Keratinocyte (primary cell): ENCODE results near the gene KCNQ1OT1. TPM values are rescaled to one million over a fixed set of nuclear protein-coding genes. Genes with fewer than 3 reads are reported as not detected.

Experiments
- DNase-seq: peaks from one replicate; pipeline ENCODE4 v3.0.0-alpha.2; 2011; ENCODE audit warnings: low read depth, missing footprints, low spot score
- FAIRE-seq: peaks from 2 replicates; lab custom pipeline; 2011; peaks lifted over from hg19 to GRCh38; lab: Jason Lieb, UNC
- H2AFZ ChIP-seq: 2 replicates; pipeline ENCODE4 v1.6.0; 2012; ENCODE audit warnings: low read length, control low read depth, inconsistent platforms; ENCODE audit not compliant: control insufficient read depth
- H3K27ac ChIP-seq: 2 replicates; pipeline ENCODE4 v1.5.1; 2011; ENCODE audit warnings: low read length; ENCODE audit not compliant: control insufficient read depth, insufficient read depth
- H3K27me3 ChIP-seq: 3 replicates; pipeline ENCODE4 v1.6.0; 2011; ENCODE audit warnings: low read length; ENCODE audit not compliant: control insufficient read depth, insufficient read depth; ENCODE audit errors: extremely low read depth
- H3K36me3 ChIP-seq, 2 experiments: 2 replicates in 1 of 2; 3 replicates in 1 of 2; pipeline ENCODE4 v1.5.1; 2011; ENCODE audit warnings: low read length in 2 of 2, mild to moderate bottlenecking in 1 of 2; ENCODE audit not compliant: control insufficient read depth in 2 of 2, insufficient read depth in 2 of 2; ENCODE audit errors: extremely low read depth in 1 of 2
- H3K4me1 ChIP-seq: 3 replicates; pipeline ENCODE4 v1.5.1; 2011; ENCODE audit warnings: low read length; ENCODE audit not compliant: control insufficient read depth, insufficient read depth; ENCODE audit errors: extremely low read depth
- H3K4me2 ChIP-seq: 3 replicates; pipeline ENCODE4 v1.6.0; 2011; ENCODE audit warnings: low read depth, low read length; ENCODE audit not compliant: control insufficient read depth, insufficient read depth; ENCODE audit errors: extremely low read depth
- H3K4me3 ChIP-seq, 3 experiments: fragments of 200-600 bp in 1 of 3; sonication (generic) in 1 of 3; 2 replicates in 2 of 3; 3 replicates in 1 of 3; pipeline ENCODE4 v1.5.1; 2011 to 2016; ENCODE audit warnings: low read length in 3 of 3, mild to moderate bottlenecking in 3 of 3, control low read depth in 2 of 3, inconsistent platforms in 1 of 3, low read depth in 1 of 3, mixed read lengths in 1 of 3, mixed run types in 1 of 3, moderate library complexity in 1 of 3; ENCODE audit not compliant: control insufficient read depth in 2 of 3, insufficient read depth in 2 of 3; ENCODE audit errors: extremely low read depth in 1 of 3
- H3K79me2 ChIP-seq: 2 replicates; pipeline ENCODE4 v1.6.0; 2012; ENCODE audit warnings: low read length; ENCODE audit not compliant: control insufficient read depth, insufficient read depth
- H3K9ac ChIP-seq: 3 replicates; pipeline ENCODE4 v1.6.0; 2011; ENCODE audit warnings: low read length; ENCODE audit not compliant: control insufficient read depth, insufficient read depth; ENCODE audit errors: extremely low read depth
- H3K9me1 ChIP-seq: 3 replicates; pipeline ENCODE4 v1.6.0; 2011; ENCODE audit warnings: low read length; ENCODE audit not compliant: control insufficient read depth, insufficient read depth; ENCODE audit errors: extremely low read depth
- H3K9me3 ChIP-seq: 2 replicates; pipeline ENCODE4 v1.5.1; 2012; ENCODE audit warnings: low read depth, low read length; ENCODE audit not compliant: control insufficient read depth
- H4K20me1 ChIP-seq: 3 replicates; pipeline ENCODE4 v1.6.0; 2011; ENCODE audit warnings: low read length; ENCODE audit not compliant: control insufficient read depth, insufficient read depth; ENCODE audit errors: extremely low read depth
- EZH2 ChIP-seq: IDR thresholded peaks from one replicate; pipeline ENCODE4 v1.6.1; 2012; ENCODE audit warnings: inconsistent platforms, mild to moderate bottlenecking, low read length, moderate library complexity
- dilution Hi-C: fragments of 300-500 bp; cut with MboI; formaldehyde crosslinking; loops from one replicate; pipeline ENCODE4 v1.7.0; 2020; ENCODE audit warnings: low sequenced_read_pairs; ENCODE audit not compliant: extremely low pct_ligation_motif_present
- polyA plus RNA-seq, 5 experiments: library from polyadenylated mRNA; depleted of rRNA in 3 of 5; stranded (reverse) in 3 of 5; stranded (forward) in 1 of 5; unstranded in 1 of 5; fragments of >200 nt; gene quantifications; 1 replicate in 1 of 5; 2 replicates in 3 of 5; 3 replicates in 1 of 5; pipeline versions ENCODE4 v1.2.1 to v1.2.3, GENCODE V29; 2011 to 2012; ENCODE audit warnings: missing spikeins in 2 of 5, low read depth in 1 of 5, low replicate concordance in 1 of 5
- TF ChIP-seq, protein P1 (sequence below), 3 experiments: IDR thresholded peaks in 1 of 3; conservative IDR thresholded peaks in 1 of 3; optimal IDR thresholded peaks in 1 of 3; 2 replicates in 2 of 3; 3 replicates in 1 of 3; pipeline versions ENCODE3 to v1.5.1; 2011; ENCODE audit warnings: low read length in 3 of 3, mild to moderate bottlenecking in 3 of 3, moderate library complexity in 2 of 3, control low read depth in 1 of 3, inconsistent platforms in 1 of 3; ENCODE audit not compliant: insufficient read depth in 2 of 3; ENCODE audit errors: extremely low read depth in 1 of 3

KCNQ1OT1 gene
- polyA plus RNA-seq, 1 donor (not counting 4 experiments of a cell fraction or from before 2014, with no cell fraction given): 0.07 TPM

GRCh38 chr11:2731130-2732125 lies 31.6 kb upstream of the KCNQ1OT1 start:
- H3K27me3 ChIP-seq: peaks cover 15% of the 10 kb centered on the region
- dilution Hi-C loops: no loop called here
- no peaks in the 10 kb centered on the region for H3K36me3 ChIP-seq
- no peaks in the 10 kb centered on the region for H3K79me2 ChIP-seq
- no peak overlapping the region for H3K9ac ChIP-seq
- no peaks in the 10 kb centered on the region for H3K4me1 ChIP-seq
- DNase-seq (no peak), FAIRE-seq (no peak)
- H3K27ac ChIP-seq: no peak overlapping the region
- no peak overlapping the region for H2AFZ ChIP-seq
- H3K9me3 ChIP-seq: no peaks in the 10 kb centered on the region
- H4K20me1 ChIP-seq: no peaks in the 10 kb centered on the region
- H3K9me1 ChIP-seq: no peaks in the 10 kb centered on the region
- H3K4me3 ChIP-seq: no peak overlapping the region
- H3K4me2 ChIP-seq: no peak overlapping the region
- TF ChIP-seq, protein P1, sequence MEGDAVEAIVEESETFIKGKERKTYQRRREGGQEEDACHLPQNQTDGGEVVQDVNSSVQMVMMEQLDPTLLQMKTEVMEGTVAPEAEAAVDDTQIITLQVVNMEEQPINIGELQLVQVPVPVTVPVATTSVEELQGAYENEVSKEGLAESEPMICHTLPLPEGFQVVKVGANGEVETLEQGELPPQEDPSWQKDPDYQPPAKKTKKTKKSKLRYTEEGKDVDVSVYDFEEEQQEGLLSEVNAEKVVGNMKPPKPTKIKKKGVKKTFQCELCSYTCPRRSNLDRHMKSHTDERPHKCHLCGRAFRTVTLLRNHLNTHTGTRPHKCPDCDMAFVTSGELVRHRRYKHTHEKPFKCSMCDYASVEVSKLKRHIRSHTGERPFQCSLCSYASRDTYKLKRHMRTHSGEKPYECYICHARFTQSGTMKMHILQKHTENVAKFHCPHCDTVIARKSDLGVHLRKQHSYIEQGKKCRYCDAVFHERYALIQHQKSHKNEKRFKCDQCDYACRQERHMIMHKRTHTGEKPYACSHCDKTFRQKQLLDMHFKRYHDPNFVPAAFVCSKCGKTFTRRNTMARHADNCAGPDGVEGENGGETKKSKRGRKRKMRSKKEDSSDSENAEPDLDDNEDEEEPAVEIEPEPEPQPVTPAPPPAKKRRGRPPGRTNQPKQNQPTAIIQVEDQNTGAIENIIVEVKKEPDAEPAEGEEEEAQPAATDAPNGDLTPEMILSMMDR (optimal IDR thresholded peaks at IDR 0.05 in 1 of 3, IDR thresholded peaks at IDR 0.05 in 1 of 3, conservative IDR thresholded peaks at IDR 0.05 in 1 of 3; ENCODE audit: extremely low read depth in 1 of 3, insufficient read depth in 2 of 3, low read length in 3 of 3): no peak
- no peak for TF ChIP-seq EZH2

DNA sequence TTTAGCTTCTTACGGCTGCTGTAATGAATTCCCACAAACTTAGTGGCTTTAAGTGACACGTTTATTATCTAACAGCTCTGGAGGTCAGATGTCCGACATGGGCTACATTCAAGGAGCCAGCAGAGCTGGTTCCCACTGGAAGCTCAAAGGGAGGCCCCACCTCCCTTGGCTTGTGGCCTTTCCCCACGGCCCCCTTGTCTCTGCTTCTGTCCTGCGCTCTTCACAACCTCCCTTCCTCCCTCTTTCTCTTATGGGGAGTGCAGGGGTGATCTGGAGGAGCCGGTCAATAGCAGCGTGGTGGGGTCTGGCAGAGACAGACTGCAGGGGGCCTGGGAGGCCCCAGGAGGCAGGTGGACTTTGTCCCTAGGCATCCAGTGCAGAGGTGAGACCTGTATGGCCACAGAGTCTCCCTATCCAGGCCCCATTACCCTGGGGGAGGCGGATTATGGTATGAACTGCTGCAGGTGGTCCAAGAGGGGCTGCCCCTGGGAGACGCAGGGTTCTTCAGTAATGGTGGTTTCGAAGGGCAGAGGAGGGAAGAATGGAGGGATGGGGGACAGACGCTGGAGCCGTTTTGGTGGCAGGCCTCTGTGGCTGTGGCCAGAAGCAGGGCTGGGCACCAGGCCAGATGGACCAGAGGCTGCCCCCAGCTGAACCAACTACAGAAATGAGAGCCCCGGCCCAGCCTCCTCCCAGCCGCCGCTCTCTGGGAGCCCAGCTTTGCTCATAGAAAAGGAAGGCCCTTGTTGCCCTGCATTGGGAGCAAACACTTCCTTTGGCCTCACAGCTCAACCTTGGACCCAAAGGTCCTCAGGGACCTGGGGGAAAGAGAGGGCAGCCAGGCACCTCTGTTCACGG lies 30.7 kb upstream of the KCNQ1OT1 start:
- Histone ChIP-seq H3K4me2 (no peak overlapping the region), H3K79me2 (no peaks in the 10 kb centered on the region), H3K27me3 (peaks cover 15% of the 10 kb centered on the region), H3K9me3 (no peaks in the 10 kb centered on the region), H3K4me1 (no peaks in the 10 kb centered on the region), H3K9ac (no peak overlapping the region), H3K9me1 (no peaks in the 10 kb centered on the region), H2AFZ (no peak overlapping the region), H3K27ac (no peak overlapping the region), H4K20me1 (no peaks in the 10 kb centered on the region), H3K36me3 (no peaks in the 10 kb centered on the region), H3K4me3 (no peak overlapping the region)
- FAIRE-seq (no peak), DNase-seq (no peak)
- TF ChIP-seq EZH2: no peak
- TF ChIP-seq, protein P1 (optimal IDR thresholded peaks at IDR 0.05 in 1 of 3, IDR thresholded peaks at IDR 0.05 in 1 of 3, conservative IDR thresholded peaks at IDR 0.05 in 1 of 3; ENCODE audit: extremely low read depth in 1 of 3, insufficient read depth in 2 of 3, low read length in 3 of 3): no peak
- dilution Hi-C loops: no loop called here
